GM18870 (cell line): ENCODE measurements around the gene STXBP3.
"Not testable (repeated sequence)": the region's sequence is repeated elsewhere in the genome, so short reads cannot be mapped to it uniquely, and the experiment has no call there.

Experiments
- ATAC-seq: cut with Tn5 transposase; IDR thresholded peaks from one replicate; pipeline ENCODE4 v1.9.1; 2021; ENCODE audit warnings: moderate library complexity; ENCODE audit not compliant: unreplicated experiment

STXBP3 gene

GRCh38 chr1:108746382-108747170 is at the start of gene STXBP3:
Gene STXBP3 (plus strand): TSS chr1:108746674. CDS start chr1:108746738, 64 bp downstream.
- peak; percentile 84 for ATAC-seq

- no peak for ATAC-seq
These were observed 46.8 kb upstream of the STXBP3 start for GRCh38 chr1:108699375-108700332.

GRCh38 chr1:108701176-108701849 is 45.2 kb upstream of the STXBP3 start:
- ATAC-seq: no peak

- not testable (repeated sequence) for ATAC-seq
These were observed 44.4 kb upstream of the STXBP3 start for GRCh38 chr1:108702109-108702508.

- ATAC-seq: no peak
These were observed 42.5 kb upstream of the STXBP3 start for GRCh38 chr1:108703939-108704338.

- ATAC-seq: no peak
These were observed 42.0 kb upstream of the STXBP3 start for GRCh38 chr1:108704496-108704895.

GRCh38 chr1:108706643-108707042 is 39.8 kb upstream of the STXBP3 start:
- no peak for ATAC-seq

GRCh38 chr1:108708691-108709660 is 37.5 kb upstream of the STXBP3 start:
- ATAC-seq: no peak

- ATAC-seq: no peak
These were observed 33.8 kb upstream of the STXBP3 start, which contains the start of gene FNDC7 for GRCh38 chr1:108712606-108713150. Gene FNDC7 (plus strand): TSS chr1:108712908. CDS start chr1:108712934, 26 bp downstream.

- no peak for ATAC-seq
These were observed 30.5 kb upstream of the STXBP3 start for GRCh38 chr1:108715932-108716331.

GRCh38 chr1:108716437-108717230 is 29.8 kb upstream of the STXBP3 start:
- ATAC-seq: no peak

GRCh38 chr1:108717774-108718316 is 28.6 kb upstream of the STXBP3 start:
- ATAC-seq: no peak

GRCh38 chr1:108718927-108719655 is 27.4 kb upstream of the STXBP3 start:
- no peak for ATAC-seq

- no peak for ATAC-seq
These were observed 26.6 kb upstream of the STXBP3 start for GRCh38 chr1:108719656-108720435.

- no peak for ATAC-seq
These were observed 24.2 kb upstream of the STXBP3 start for GRCh38 chr1:108722292-108722691.

GRCh38 chr1:108725906-108726305 is 20.6 kb upstream of the STXBP3 start:
- ATAC-seq: no peak

- no peak for ATAC-seq
These were observed 18.0 kb upstream of the STXBP3 start for GRCh38 chr1:108728327-108728923.
